Astrocyte of the cerebellum (primary cell): ENCODE data around the gene CD226.
A peak's percentile ranks its signal among the peaks of the same experiment; 100 is the strongest.
"Not testable (repeated sequence)": the region's sequence is repeated elsewhere in the genome, so short reads cannot be mapped to it uniquely, and the experiment has no call there.

ENCODE experiments used
- DNase-seq: peaks from one replicate; pipeline ENCODE4 v3.0.0-alpha.2; 2011; ENCODE audit warnings: low read depth
- H3K4me3 ChIP-seq: 2 replicates; pipeline ENCODE4 v1.5.1; 2011; ENCODE audit warnings: mild to moderate bottlenecking, low read depth, low read length, moderate library complexity
- in situ Hi-C: cut with HindIII; loops from 2 replicates; pipeline ENCODE4 v1.10.0; 2017; ENCODE audit warnings: low sequenced_read_pairs
- TF ChIP-seq, protein P1 (sequence below): IDR thresholded peaks from 2 replicates; pipeline ENCODE4 v1.5.1; 2012; ENCODE audit warnings: low read length, low read depth, moderate library complexity, mild to moderate bottlenecking; ENCODE audit errors: missing control alignments

The CD226 gene

DNA sequence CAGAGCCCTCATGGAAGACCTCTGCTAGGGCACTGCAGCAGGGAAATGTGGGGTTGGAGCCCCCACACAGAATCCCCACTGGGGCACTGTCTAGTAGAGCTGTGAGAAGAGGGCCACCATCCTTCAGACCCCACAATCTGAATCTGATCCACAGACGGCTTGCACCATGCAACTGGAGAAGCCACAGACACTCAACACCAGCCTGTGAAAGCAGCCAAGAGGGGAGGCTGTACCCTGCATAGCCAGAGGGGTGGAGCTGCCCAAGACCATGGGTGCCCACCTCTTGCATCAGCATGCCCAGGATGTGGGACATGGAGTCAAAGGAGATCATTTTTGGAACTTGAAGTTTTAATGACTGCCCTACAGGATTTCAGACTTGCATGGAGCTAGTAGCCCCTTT is 6.5 kb downstream of the CD226 start:
- in situ Hi-C loops = no loop called here
- TF ChIP-seq, protein P1, sequence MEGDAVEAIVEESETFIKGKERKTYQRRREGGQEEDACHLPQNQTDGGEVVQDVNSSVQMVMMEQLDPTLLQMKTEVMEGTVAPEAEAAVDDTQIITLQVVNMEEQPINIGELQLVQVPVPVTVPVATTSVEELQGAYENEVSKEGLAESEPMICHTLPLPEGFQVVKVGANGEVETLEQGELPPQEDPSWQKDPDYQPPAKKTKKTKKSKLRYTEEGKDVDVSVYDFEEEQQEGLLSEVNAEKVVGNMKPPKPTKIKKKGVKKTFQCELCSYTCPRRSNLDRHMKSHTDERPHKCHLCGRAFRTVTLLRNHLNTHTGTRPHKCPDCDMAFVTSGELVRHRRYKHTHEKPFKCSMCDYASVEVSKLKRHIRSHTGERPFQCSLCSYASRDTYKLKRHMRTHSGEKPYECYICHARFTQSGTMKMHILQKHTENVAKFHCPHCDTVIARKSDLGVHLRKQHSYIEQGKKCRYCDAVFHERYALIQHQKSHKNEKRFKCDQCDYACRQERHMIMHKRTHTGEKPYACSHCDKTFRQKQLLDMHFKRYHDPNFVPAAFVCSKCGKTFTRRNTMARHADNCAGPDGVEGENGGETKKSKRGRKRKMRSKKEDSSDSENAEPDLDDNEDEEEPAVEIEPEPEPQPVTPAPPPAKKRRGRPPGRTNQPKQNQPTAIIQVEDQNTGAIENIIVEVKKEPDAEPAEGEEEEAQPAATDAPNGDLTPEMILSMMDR = no peak
- DNase-seq = no peak
- H3K4me3 ChIP-seq = no peak overlapping the region

GRCh38 chr18:69939812-69940211 is 7.9 kb downstream of the CD226 start:
- H3K4me3 ChIP-seq, DNase-seq, in situ Hi-C loops: not testable (repeated sequence)

GRCh38 chr18:69936191-69936558 is 11.5 kb downstream of the CD226 start:
- H3K4me3 ChIP-seq = no peak overlapping the region
- in situ Hi-C loops = no loop called here
- TF ChIP-seq, protein P1 = no peak
- peak; percentile 11 for DNase-seq

DNA sequence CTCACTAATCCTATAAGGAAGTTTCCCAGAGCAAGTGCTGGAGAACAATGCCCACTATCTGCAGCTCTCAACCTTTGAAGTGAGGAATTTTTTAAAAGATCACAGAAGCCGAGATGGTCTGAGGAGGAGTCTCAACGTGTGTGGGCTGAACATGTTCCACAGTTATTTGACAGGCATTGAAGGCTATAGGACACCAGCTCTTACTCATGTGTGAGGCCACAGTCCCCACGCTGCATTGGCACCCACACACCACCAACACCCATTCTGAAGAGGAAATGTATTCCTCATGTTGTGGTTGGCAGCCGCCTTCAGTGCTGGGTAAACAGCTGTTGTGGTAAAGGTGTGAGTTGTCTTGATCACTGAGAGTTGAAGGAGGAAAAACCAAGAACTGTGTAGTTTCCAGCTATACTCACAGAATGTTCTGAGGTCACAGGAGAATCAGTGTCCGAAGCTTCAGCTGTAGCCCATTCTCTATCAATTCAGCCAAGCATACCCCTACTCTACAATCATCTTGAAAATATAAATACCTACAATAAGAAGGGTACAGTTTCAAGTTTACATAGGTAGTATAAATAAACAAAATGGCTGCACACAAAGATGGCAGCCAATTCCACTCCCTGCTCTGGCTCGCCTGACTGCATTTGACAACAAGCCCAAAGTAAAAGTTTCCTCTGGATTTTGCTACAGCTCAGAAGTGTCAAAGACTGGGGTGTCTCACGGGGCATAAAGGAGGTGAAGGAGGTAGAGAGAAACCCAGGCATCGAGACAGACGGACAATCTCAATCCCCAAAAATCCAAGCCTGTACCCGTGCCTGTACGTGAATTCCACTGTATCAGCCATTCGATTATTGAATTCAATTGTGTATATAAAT is 12.1 kb downstream of the CD226 start:
- H3K4me3 ChIP-seq = no peak overlapping the region
- in situ Hi-C loops = no loop called here
- no peak for DNase-seq
- TF ChIP-seq, protein P1 = no peak

GRCh38 chr18:69934601-69935265 is 12.9 kb downstream of the CD226 start:
- TF ChIP-seq, protein P1 = no peak
- H3K4me3 ChIP-seq = no peak overlapping the region
- no peak for DNase-seq
- in situ Hi-C loops = no loop called here

GRCh38 chr18:69929041-69929774 is 18.5 kb downstream of the CD226 start:
- TF ChIP-seq, protein P1 = no peak
- H3K4me3 ChIP-seq = no peak overlapping the region
- no peak for DNase-seq
- in situ Hi-C loops = no loop called here
